ENCODE results near the gene CLECL1.

- TF ChIP-seq, protein P1, sequence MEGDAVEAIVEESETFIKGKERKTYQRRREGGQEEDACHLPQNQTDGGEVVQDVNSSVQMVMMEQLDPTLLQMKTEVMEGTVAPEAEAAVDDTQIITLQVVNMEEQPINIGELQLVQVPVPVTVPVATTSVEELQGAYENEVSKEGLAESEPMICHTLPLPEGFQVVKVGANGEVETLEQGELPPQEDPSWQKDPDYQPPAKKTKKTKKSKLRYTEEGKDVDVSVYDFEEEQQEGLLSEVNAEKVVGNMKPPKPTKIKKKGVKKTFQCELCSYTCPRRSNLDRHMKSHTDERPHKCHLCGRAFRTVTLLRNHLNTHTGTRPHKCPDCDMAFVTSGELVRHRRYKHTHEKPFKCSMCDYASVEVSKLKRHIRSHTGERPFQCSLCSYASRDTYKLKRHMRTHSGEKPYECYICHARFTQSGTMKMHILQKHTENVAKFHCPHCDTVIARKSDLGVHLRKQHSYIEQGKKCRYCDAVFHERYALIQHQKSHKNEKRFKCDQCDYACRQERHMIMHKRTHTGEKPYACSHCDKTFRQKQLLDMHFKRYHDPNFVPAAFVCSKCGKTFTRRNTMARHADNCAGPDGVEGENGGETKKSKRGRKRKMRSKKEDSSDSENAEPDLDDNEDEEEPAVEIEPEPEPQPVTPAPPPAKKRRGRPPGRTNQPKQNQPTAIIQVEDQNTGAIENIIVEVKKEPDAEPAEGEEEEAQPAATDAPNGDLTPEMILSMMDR (IDR thresholded peaks at IDR 0.05 in 8 of 11, conservative IDR thresholded peaks at IDR 0.05 in 3 of 11): no peak
- TF ChIP-seq POLR2A (IDR thresholded peaks at IDR 0.05): no peak
Measured at GRCh38 chr12:9711664-9712063, 21.2 kb downstream of the CLECL1 start.
